ENCODE results near the gene RET.

The RET gene

DNA sequence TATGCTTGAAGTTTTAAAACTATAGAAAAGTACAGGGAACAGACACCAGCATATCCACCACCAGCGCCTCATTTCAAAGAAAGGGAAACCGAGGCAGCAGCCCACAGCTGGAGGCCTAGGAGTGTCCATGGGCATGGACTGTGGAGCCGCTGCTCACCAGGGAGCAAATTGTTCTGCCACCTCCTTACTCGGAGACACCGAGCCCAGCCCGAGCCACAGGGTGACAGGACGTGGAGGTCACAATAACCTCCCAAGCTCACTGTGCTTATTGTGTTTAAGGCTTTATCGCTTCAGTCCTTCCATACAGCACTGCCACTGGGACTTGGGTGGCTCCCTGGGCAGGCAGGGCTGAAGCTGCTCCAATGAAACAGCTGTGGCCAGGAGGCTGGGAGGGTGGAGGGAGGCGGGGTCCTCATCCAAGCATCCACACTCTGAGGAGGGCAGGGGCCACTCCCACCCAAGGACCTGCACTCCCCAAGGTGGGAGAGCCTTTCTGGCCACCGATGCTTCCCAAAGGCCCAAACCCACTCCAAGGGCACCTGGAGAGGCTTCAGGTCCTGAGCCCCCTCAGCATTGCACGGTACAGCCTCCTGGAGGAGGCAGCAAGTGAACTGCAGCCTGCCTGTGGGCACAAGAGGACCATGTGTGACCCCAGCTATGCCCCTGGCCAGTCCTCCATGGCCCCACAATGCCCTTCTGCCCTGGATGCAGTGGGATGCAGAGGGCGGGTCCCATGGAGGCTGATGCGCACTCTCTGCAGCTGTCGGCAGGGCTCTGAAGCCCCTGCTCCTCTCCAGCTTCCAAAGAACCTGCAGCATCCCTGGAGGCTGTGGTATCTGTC is 38.7 kb upstream of the RET start:
- Histone ChIP-seq H3K27ac (no peak overlapping the region), H3K9ac (ENCODE audit: insufficient read length) (no peak overlapping the region), H3K4me3 (no peak overlapping the region), H3K36me3 (ENCODE audit: insufficient read depth, low read length) (no peaks in the 10 kb centered on the region), H3K9me3 (ENCODE audit: low read depth, low read length) (no peaks in the 10 kb centered on the region)
- TF ChIP-seq FOXP2 (optimal IDR thresholded peaks at IDR 0.05; ENCODE audit: control extremely low read depth, extremely low read length, insufficient read depth) (no peak), EZH2 (IDR thresholded peaks at IDR 0.05) (no peak), POLR2AphosphoS5 (IDR thresholded peaks at IDR 0.05; ENCODE audit: borderline replicate concordance, low read depth, low read length) (no peak)
- DNase-seq (ENCODE audit: low read depth, low spot score) = no peak

DNA sequence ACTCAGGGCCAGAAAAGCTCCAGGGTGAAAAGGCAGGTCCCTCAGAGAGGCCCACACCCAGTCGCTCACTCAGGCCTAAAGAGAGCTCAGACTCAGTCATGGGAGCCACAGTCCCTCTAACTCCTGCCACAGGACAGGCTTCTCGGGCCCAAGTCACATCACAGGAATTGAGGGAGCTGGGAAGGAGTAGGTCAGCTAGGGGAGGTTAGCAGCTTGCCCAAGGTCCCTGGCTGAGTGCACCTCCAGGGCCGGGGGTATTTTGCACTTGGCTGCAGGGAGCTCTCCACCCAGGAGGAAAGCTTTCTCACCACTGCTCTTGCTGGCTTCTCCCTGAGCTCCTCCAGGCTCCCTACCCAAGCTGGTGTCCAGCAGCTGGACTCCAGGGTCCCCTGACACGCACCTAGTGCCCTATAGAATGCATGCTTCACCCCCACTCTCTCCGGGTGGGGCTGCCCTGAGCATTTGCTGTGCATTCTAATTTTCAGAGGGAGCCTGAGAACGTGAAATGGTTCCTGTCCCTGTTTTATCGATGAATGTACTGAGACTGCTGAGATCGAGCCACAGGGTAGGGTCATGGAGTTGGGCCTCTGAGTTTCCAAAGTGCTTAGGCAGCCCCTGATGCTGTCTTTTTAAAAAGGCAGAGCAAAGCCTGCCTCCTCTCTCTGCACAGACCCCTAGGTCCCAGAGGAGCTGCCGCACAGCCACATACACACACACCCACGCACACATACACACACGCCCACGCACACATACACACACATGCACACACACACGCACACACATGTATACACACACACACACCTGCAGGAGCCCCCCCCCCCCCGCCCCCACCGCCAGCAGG is 37.9 kb upstream of the RET start:
- Histone ChIP-seq H3K9me3 (ENCODE audit: low read depth, low read length) (no peaks in the 10 kb centered on the region), H3K9ac (ENCODE audit: insufficient read length) (no peak overlapping the region), H3K27ac (no peak overlapping the region)

DNA sequence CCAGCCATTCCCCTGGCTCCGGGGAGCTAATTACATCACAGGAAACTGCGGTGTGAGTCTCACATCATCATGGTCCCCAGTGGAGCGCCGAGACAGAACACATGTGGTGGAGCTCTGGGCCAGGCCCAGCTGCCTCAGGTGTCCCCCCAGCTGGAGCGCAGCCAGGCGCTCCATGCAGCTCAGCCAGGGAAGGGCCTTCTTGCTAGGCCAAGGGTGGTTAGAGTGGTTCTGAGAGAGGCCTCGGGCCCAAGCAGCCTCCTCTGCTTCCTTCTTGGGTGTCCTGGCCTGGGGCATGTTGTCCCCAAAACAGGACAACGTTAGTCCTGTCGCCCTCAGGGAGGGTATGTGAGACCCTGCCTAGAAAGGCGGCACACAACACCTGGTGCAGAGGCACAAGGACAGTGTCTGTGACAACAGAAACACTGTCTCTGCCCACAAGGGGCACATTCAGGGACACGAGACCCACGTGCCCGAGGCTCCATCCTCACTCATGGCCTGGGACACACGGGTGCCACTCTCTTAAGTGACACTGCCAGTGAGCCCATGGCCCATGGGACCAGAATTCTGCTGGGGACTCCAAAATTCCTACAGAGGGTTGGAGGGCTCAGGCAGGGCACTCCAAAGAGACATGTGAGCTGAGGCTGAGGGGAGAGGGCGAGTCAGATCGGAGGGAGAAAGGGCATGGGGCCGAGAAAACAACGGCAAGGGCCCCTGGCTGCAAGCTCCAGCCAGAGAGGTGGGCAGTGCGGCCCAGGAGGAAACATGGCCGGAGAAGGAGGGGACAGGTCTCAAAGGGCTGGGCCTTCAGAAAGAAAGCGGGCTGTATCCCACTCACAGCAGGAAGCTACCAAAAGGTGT is 37.0 kb upstream of the RET start:
- Histone ChIP-seq H3K9ac (ENCODE audit: insufficient read length) (no peak overlapping the region), H3K36me3 (ENCODE audit: insufficient read depth, low read length) (no peaks in the 10 kb centered on the region), H3K9me3 (ENCODE audit: low read depth, low read length) (no peaks in the 10 kb centered on the region), H3K27ac (no peak overlapping the region), H3K4me3 (no peak overlapping the region)
- DNase-seq (ENCODE audit: low read depth, low spot score) = no peak
- TF ChIP-seq FOXP2 (optimal IDR thresholded peaks at IDR 0.05; ENCODE audit: control extremely low read depth, extremely low read length, insufficient read depth) = no peak
- no peak for TF ChIP-seq EZH2 (IDR thresholded peaks at IDR 0.05)
- no peak for TF ChIP-seq POLR2AphosphoS5 (IDR thresholded peaks at IDR 0.05; ENCODE audit: borderline replicate concordance, low read depth, low read length)

More for the DNA sequence above, 37.9 kb upstream of the RET start:
- no peak for DNase-seq (ENCODE audit: low read depth, low spot score)
- H3K36me3 ChIP-seq (ENCODE audit: insufficient read depth, low read length) = no peaks in the 10 kb centered on the region
- TF ChIP-seq POLR2AphosphoS5 (IDR thresholded peaks at IDR 0.05; ENCODE audit: borderline replicate concordance, low read depth, low read length) (no peak), EZH2 (IDR thresholded peaks at IDR 0.05) (no peak), FOXP2 (optimal IDR thresholded peaks at IDR 0.05; ENCODE audit: control extremely low read depth, extremely low read length, insufficient read depth) (no peak)
- H3K4me3 ChIP-seq = no peak overlapping the region

DNA sequence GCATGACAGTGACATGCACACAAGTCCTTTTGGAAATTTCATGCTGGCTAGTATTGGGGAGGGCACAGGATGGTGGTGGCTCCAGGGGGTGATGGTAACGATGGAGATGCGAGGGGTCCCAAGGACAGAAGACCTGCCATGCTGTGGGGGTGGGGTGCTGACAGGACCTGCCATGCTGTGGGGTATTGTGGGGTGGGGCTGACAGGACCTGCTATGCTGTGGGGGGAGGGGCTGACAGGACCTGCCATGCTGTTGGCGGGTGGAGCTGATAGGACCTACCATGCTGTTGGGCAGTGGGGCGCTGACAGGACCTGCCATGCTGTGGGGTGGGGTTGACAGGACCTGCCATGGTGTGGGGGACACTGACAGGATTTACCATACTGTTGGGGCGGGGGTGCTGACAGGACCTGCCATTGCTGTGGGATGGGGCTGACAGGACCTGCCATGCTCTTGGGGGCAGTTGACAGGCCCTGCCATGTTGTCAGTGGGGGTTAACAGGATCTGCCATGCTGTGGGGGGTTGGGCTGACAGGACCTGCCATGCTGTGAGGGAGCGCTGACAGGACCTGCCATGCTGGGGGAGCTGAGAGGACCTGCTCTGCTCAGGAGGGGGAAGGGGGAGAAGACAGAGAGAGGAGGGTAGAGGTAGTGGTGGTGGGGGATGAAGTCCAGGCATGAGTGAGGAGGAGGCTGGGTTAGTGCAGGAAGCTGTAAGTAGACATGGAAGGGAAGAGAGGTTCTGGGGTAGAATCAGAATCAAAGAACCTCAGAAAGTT is 36.2 kb upstream of the RET start:
- H3K9ac ChIP-seq (ENCODE audit: insufficient read length) = no peak overlapping the region
- H3K9me3 ChIP-seq (ENCODE audit: low read depth, low read length) = no peaks in the 10 kb centered on the region
- TF ChIP-seq FOXP2 (optimal IDR thresholded peaks at IDR 0.05; ENCODE audit: control extremely low read depth, extremely low read length, insufficient read depth) = no peak
- no peak for TF ChIP-seq EZH2 (IDR thresholded peaks at IDR 0.05)
- no peak for TF ChIP-seq POLR2AphosphoS5 (IDR thresholded peaks at IDR 0.05; ENCODE audit: borderline replicate concordance, low read depth, low read length)
- no peak overlapping the region for H3K27ac ChIP-seq
- no peak for DNase-seq (ENCODE audit: low read depth, low spot score)
- no peaks in the 10 kb centered on the region for H3K36me3 ChIP-seq (ENCODE audit: insufficient read depth, low read length)
- no peak overlapping the region for H3K4me3 ChIP-seq

DNA sequence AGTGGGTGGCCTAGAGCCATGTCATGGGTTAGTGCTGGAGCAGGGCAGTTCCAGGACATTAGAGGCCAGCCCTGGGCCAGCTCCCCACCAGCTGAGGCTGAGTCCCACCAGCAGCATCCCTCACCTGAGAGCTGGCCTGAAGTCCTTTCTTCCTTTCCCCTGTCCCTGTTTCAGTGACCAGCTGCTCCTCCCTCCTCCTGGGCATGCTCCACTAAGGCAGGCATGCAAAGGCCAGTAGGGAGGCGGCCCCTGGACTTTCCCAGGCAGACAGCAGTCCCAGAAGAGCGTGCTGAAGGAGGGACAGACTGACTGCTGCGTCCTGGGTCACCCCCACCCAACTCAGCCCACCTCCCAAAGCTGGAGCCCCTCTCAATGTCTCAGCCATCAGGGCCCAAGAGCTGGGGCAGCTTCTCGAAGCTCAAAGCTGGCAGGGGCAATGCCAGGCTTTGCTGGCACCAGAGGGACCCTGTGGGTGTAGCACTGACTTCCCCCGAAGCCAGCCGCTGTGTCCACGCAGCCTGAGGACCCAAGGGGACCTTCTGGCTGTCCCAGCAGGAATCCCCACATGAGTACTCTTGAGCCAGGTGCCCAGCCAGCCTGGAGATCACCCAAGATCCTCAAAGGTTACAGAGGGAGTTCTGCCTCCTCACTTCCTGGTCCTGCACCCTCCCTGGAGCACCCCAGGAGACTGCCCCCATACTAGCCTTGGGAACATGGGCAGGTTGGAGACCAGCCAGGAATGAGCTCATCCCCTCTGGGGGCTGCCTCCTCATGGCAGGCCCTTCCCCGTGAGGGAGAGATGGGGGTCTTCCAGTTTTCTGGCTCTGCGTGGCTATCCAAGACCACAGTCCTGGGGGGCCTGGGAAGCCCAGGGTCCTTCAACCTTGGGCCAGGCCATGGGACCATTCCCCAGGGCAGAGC is 35.2 kb upstream of the RET start:
- no peak for DNase-seq (ENCODE audit: low read depth, low spot score)
- H3K4me3 ChIP-seq = no peak overlapping the region
- H3K27ac ChIP-seq = no peak overlapping the region
- no peaks in the 10 kb centered on the region for H3K9me3 ChIP-seq (ENCODE audit: low read depth, low read length)
- no peak for TF ChIP-seq POLR2AphosphoS5 (IDR thresholded peaks at IDR 0.05; ENCODE audit: borderline replicate concordance, low read depth, low read length)
- TF ChIP-seq EZH2 (IDR thresholded peaks at IDR 0.05) = no peak
- no peak for TF ChIP-seq FOXP2 (optimal IDR thresholded peaks at IDR 0.05; ENCODE audit: control extremely low read depth, extremely low read length, insufficient read depth)
- H3K9ac ChIP-seq (ENCODE audit: insufficient read length) = no peak overlapping the region
- no peaks in the 10 kb centered on the region for H3K36me3 ChIP-seq (ENCODE audit: insufficient read depth, low read length)

DNA sequence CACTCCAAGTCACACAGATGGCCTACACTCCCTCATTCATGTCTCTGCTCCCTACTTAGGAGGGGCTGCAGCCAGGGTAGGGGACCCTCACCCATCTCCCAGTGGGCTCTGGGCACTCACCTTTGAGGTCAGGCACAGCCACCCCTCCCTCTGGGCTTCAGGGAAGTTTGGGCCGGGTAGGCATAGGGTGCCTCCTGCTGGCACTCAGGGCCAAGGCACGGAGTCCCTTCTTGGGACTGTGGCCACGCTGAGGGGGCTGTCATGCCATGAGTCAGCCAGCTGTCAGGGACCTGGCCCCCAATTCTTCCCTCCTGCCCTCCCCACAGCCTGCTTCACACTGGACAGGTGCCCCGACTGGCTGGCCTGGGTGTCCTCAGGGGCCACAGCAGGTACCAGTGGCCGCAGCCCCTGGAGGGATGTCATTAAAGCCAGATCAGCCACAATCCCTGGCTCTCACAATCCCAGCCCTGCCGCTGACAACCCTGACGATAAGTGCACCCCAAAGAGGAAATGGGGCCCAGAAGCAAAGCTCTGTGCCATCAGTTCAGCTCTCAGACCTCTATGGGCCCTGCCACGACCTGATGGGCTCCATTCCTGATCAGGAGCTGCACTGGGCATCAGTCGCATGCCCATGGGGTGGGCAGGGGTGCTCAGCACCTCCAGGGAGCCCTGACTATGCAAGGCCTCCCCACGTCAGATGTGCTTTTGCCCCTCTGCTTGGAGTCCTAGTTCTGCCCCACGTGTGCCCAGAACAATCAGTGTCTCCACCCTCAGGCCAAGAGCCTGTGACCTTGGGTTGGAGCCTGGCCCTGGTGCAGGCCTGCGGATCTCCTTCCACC is 34.1 kb upstream of the RET start:
- Histone ChIP-seq H3K9me3 (ENCODE audit: low read depth, low read length) (no peaks in the 10 kb centered on the region), H3K9ac (ENCODE audit: insufficient read length) (no peak overlapping the region), H3K4me3 (no peak overlapping the region), H3K36me3 (ENCODE audit: insufficient read depth, low read length) (no peaks in the 10 kb centered on the region), H3K27ac (no peak overlapping the region)
- no peak for DNase-seq (ENCODE audit: low read depth, low spot score)
- no peak for TF ChIP-seq FOXP2 (optimal IDR thresholded peaks at IDR 0.05; ENCODE audit: control extremely low read depth, extremely low read length, insufficient read depth)
- no peak for TF ChIP-seq EZH2 (IDR thresholded peaks at IDR 0.05)
- TF ChIP-seq POLR2AphosphoS5 (IDR thresholded peaks at IDR 0.05; ENCODE audit: borderline replicate concordance, low read depth, low read length) = no peak
